Measurements from ENCODE around the gene GSG1L.

GSG1L gene

GRCh38 chr16:27863377-27863776 is 200.1 kb downstream of the GSG1L start:
- no peak overlapping the region for H3K9ac ChIP-seq (ENCODE audit: low read depth, low read length)
- H3K9me3 ChIP-seq (ENCODE audit: control insufficient read depth, insufficient read depth, low read length) = peaks cover 6% of the 10 kb centered on the region; the same call in 1 of the 2 replicates
- H3K36me3 ChIP-seq (ENCODE audit: insufficient read depth, low read length) = no peaks in the 10 kb centered on the region
- H3K4me1 ChIP-seq (ENCODE audit: insufficient read depth, low read length) = no peaks in the 10 kb centered on the region

- Histone ChIP-seq H3K4me1 (ENCODE audit: insufficient read depth, low read length) (no peaks in the 10 kb centered on the region), H3K9me3 (ENCODE audit: control insufficient read depth, insufficient read depth, low read length) (peaks cover 6% of the 10 kb centered on the region; the same call in 1 of the 2 replicates), H3K36me3 (ENCODE audit: insufficient read depth, low read length) (no peaks in the 10 kb centered on the region), H3K9ac (ENCODE audit: low read depth, low read length) (no peak overlapping the region)
Measured at GRCh38 chr16:27862953-27863352, 200.6 kb downstream of the GSG1L start.

DNA sequence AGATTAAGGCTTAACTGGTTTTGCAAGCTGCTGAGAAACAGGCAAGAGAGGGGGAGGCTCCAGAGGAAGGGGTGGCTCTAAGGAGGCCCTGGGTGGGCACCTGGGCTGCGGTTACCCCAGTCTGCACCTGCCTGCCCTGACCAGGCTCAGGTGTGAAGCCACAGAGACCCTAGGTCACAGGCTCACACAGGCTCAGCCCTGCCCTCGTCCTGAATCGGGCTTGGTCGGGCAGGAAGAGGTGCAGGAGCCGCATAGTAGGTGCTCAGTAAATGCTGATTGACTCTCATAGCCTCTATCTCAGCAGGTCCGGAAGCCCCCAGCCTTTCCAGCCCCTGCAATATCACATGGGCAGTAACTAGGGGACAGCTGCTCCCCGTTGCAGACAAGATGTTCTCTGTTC is 203.4 kb downstream of the GSG1L start:
- Histone ChIP-seq H3K9me3 (ENCODE audit: control insufficient read depth, insufficient read depth, low read length) (peaks cover 6% of the 10 kb centered on the region; the same call in 1 of the 2 replicates), H3K4me1 (ENCODE audit: insufficient read depth, low read length) (no peaks in the 10 kb centered on the region), H3K9ac (ENCODE audit: low read depth, low read length) (no peak overlapping the region), H3K36me3 (ENCODE audit: insufficient read depth, low read length) (no peaks in the 10 kb centered on the region)

DNA sequence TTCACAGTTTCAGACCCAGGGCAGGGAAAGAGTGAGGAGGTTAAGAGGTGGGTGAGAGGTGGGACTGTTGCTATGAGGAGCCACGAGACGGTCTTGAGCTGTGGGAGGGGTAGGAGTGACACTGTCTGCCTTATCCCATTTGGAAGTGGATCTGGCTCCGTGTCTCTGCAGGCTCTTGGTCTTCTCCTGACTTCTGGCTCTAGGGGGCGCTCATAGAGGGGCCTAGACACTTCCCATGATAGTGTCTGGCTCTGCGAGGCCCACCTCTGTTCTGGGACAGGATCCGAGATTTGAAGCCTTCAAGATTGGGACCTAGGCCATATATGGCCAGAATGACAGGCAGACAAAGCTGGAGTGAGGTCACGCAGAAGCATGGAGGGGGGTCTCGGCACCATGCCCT is 204.5 kb downstream of the GSG1L start:
- H3K36me3 ChIP-seq (ENCODE audit: insufficient read depth, low read length) = no peaks in the 10 kb centered on the region
- H3K9me3 ChIP-seq (ENCODE audit: control insufficient read depth, insufficient read depth, low read length) = peaks cover 6% of the 10 kb centered on the region; the same call in 1 of the 2 replicates
- no peak overlapping the region for H3K9ac ChIP-seq (ENCODE audit: low read depth, low read length)
- H3K4me1 ChIP-seq (ENCODE audit: insufficient read depth, low read length) = 0 out of 2 replicates have a peak, but pooled peaks cover under 1% of the 10 kb centered on the region

DNA sequence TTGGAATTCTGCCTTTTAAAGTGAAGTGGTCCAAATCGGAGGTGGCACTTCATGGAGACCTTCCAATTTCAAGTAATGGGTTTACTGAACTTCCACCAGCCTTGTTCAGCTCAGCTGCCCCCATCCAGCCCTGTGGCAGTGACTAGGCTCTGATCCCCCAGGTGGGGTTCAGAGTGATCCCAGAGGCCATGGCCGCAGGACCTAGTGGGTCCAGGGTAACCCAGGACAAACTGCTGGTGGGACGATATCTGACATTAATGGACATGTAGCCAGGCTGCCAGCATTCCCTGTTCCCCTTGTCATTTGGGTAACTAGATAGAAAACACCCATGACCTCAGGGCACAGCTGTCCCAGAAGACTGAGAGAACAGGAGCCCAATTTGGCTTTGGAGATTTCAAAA is 209.9 kb downstream of the GSG1L start:
- no peaks in the 10 kb centered on the region for H3K9me3 ChIP-seq (ENCODE audit: control insufficient read depth, insufficient read depth, low read length)
- peaks cover 9% of the 10 kb centered on the region; the same call in 1 of the 2 replicates for H3K4me1 ChIP-seq (ENCODE audit: insufficient read depth, low read length)
- no peaks in the 10 kb centered on the region for H3K36me3 ChIP-seq (ENCODE audit: insufficient read depth, low read length)
- H3K9ac ChIP-seq (ENCODE audit: low read depth, low read length) = no peak overlapping the region

- peaks cover 9% of the 10 kb centered on the region; the same call in 1 of the 2 replicates for H3K4me1 ChIP-seq (ENCODE audit: insufficient read depth, low read length)
- H3K9ac ChIP-seq (ENCODE audit: low read depth, low read length) = no peak overlapping the region
- H3K36me3 ChIP-seq (ENCODE audit: insufficient read depth, low read length) = no peaks in the 10 kb centered on the region
- H3K9me3 ChIP-seq (ENCODE audit: control insufficient read depth, insufficient read depth, low read length) = no peaks in the 10 kb centered on the region
Measured at GRCh38 chr16:27853101-27853500, 210.4 kb downstream of the GSG1L start.

DNA sequence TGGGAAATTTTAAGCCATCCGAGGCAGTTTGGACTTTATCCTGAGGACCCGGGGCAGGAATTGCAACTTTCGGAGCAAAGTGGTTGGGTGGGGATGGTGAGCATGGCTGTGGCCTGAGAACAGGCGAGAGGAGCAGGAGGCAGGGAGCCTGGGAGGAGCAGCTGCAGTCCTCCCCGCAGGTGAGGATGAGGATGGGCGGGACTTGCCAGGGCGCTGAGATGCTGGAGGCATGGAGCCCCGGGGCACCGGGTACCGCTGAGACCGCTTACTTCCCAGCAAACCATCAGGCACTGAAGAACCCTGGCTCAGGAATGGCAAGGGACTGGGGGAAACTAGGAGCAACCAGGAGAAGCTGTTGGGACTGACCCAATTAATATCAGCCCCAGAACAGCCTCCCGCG is 210.8 kb downstream of the GSG1L start:
- Histone ChIP-seq H3K9me3 (ENCODE audit: control insufficient read depth, insufficient read depth, low read length) (no peaks in the 10 kb centered on the region), H3K9ac (ENCODE audit: low read depth, low read length) (no peak overlapping the region), H3K36me3 (ENCODE audit: insufficient read depth, low read length) (no peaks in the 10 kb centered on the region), H3K4me1 (ENCODE audit: insufficient read depth, low read length) (peaks cover 9% of the 10 kb centered on the region; the same call in 1 of the 2 replicates)

GRCh38 chr16:27852116-27852515 is 211.4 kb downstream of the GSG1L start:
- no peaks in the 10 kb centered on the region for H3K36me3 ChIP-seq (ENCODE audit: insufficient read depth, low read length)
- no peaks in the 10 kb centered on the region for H3K9me3 ChIP-seq (ENCODE audit: control insufficient read depth, insufficient read depth, low read length)
- no peak overlapping the region for H3K9ac ChIP-seq (ENCODE audit: low read depth, low read length)
- peaks cover 9% of the 10 kb centered on the region; the same call in 1 of the 2 replicates for H3K4me1 ChIP-seq (ENCODE audit: insufficient read depth, low read length)

GRCh38 chr16:27851586-27851985 is 211.9 kb downstream of the GSG1L start:
- H3K4me1 ChIP-seq (ENCODE audit: insufficient read depth, low read length) = peaks cover 9% of the 10 kb centered on the region; the same call in 1 of the 2 replicates
- H3K9me3 ChIP-seq (ENCODE audit: control insufficient read depth, insufficient read depth, low read length) = no peaks in the 10 kb centered on the region
- no peaks in the 10 kb centered on the region for H3K36me3 ChIP-seq (ENCODE audit: insufficient read depth, low read length)
- H3K9ac ChIP-seq (ENCODE audit: low read depth, low read length) = no peak overlapping the region

- Histone ChIP-seq H3K4me1 (ENCODE audit: insufficient read depth, low read length) (peaks cover 12% of the 10 kb centered on the region; the same call in 1 of the 2 replicates), H3K9ac (ENCODE audit: low read depth, low read length) (no peak overlapping the region), H3K36me3 (ENCODE audit: insufficient read depth, low read length) (no peaks in the 10 kb centered on the region), H3K9me3 (ENCODE audit: control insufficient read depth, insufficient read depth, low read length) (no peaks in the 10 kb centered on the region)
Measured at GRCh38 chr16:27849621-27850020, 213.9 kb downstream of the GSG1L start.

DNA sequence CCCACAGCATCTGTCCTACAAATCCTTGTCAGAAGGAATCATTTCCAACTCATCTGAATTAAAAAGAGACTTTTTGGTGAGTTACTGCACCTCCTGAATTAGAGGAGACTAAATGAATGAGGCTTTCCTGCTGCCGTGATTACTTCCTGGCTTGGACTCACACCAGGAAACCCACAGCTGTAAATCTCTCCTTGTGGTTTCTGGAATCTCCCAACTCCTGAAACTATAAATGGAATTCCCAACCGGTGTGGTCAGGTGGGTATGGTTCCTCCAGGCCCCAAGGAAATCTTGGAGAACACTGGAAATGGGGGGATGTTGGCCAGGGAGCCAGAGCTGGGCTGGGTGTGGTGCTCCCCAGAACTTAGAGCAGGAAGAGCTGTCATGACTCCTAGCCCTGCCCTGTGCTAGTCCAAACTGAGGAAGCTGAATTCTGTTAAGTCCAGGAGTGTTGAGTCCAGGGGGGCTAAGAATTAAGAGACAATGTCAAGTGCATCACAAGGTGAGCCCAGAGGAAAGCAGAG is 216.4 kb downstream of the GSG1L start:
- no peaks in the 10 kb centered on the region for H3K9me3 ChIP-seq (ENCODE audit: control insufficient read depth, insufficient read depth, low read length)
- H3K4me1 ChIP-seq (ENCODE audit: insufficient read depth, low read length) = peaks cover 11% of the 10 kb centered on the region
- no peak overlapping the region for H3K9ac ChIP-seq (ENCODE audit: low read depth, low read length)
- no peaks in the 10 kb centered on the region for H3K36me3 ChIP-seq (ENCODE audit: insufficient read depth, low read length)

- Histone ChIP-seq H3K4me1 (ENCODE audit: insufficient read depth, low read length) (peaks cover 7% of the 10 kb centered on the region), H3K36me3 (ENCODE audit: insufficient read depth, low read length) (no peaks in the 10 kb centered on the region), H3K9me3 (ENCODE audit: control insufficient read depth, insufficient read depth, low read length) (no peaks in the 10 kb centered on the region), H3K9ac (ENCODE audit: low read depth, low read length) (no peak overlapping the region)
Measured at GRCh38 chr16:27844826-27845225, 218.7 kb downstream of the GSG1L start.

DNA sequence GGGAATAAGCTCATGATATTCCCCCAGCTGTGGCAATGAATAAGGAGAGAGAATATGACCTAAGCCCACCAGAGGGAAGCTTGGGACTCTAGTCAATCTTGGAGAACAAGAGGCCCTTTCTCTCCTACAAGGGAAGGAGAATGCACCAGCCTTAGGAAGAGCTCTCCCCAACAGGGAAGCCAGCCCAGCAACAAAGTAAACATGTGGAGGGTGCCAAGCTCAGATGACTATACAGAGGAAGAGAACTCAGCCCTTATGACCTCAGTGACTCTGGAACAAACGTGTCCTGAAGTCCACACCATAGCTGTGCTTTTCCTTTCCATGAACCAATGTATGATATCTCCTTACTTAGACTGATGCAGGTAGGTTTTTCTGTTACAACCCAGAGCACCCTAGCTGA is 219.7 kb downstream of the GSG1L start:
- no peaks in the 10 kb centered on the region for H3K36me3 ChIP-seq (ENCODE audit: insufficient read depth, low read length)
- H3K9ac ChIP-seq (ENCODE audit: low read depth, low read length) = no peak overlapping the region
- no peaks in the 10 kb centered on the region for H3K9me3 ChIP-seq (ENCODE audit: control insufficient read depth, insufficient read depth, low read length)
- peaks cover 7% of the 10 kb centered on the region for H3K4me1 ChIP-seq (ENCODE audit: insufficient read depth, low read length)

DNA sequence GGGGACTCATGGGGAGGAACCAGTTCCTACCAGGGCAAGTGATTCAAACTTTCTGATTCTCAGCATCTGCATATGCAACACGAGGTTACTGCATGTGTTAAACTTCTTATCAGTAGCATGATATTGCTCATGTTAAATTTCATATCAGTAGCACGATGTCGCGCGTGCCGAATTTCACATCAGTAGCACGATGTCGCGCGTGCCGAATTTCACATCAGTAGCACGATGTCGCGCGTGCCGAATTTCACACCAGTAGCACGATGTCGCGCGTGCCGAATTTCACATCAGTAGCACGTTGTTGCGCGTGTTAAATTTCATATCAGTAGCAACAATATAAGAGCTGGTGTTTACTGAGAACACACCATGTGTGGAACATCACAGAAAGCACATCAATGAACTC is 221.6 kb downstream of the GSG1L start:
- H3K4me1 ChIP-seq (ENCODE audit: insufficient read depth, low read length) = peaks cover 7% of the 10 kb centered on the region

DNA sequence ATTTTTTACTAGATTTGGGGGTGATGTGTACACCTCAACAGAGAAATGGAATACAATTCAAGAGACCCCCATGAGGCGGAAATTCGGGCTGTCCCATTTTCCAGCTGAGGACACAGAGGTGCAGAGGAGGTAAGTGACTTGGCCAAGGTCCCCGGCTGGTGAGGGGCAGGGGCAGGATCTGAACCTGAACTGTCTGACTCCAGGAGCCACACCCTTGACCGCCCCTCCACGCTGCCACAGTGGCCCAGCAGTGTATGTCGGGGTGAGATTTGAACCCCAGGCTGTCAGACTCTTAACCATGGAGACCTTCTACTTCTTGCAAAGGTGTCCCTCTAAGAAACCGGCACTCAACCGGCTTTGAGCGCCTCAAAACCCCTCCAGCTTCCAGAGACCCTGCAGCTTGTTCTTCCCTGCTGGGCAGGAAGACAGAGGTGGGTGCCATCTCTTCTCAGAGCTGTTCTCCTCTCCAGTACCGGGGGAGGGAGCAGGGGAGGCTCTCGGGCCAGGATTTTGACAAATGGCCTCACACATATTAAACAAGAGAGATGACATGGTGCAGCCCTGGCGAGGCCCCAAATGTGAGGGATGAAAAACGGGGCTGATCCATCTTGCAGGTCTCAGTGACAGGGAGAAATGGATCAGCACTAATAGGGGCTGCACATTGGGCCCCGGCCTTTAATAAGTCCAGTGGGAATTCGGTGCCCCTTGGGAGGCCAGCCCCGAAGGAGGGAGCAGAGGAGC is 222.3 kb downstream of the GSG1L start:
- no peaks in the 10 kb centered on the region for H3K9me3 ChIP-seq (ENCODE audit: control insufficient read depth, insufficient read depth, low read length)
- no peaks in the 10 kb centered on the region for H3K36me3 ChIP-seq (ENCODE audit: insufficient read depth, low read length)
- peaks cover 7% of the 10 kb centered on the region for H3K4me1 ChIP-seq (ENCODE audit: insufficient read depth, low read length)

More for the DNA sequence above, 221.6 kb downstream of the GSG1L start:
- Histone ChIP-seq H3K9me3 (ENCODE audit: control insufficient read depth, insufficient read depth, low read length) (no peaks in the 10 kb centered on the region), H3K36me3 (ENCODE audit: insufficient read depth, low read length) (no peaks in the 10 kb centered on the region), H3K9ac (ENCODE audit: low read depth, low read length) (no peak overlapping the region)

More for the DNA sequence above, 222.3 kb downstream of the GSG1L start:
- no peak overlapping the region for H3K9ac ChIP-seq (ENCODE audit: low read depth, low read length)
